Stimulated activated naive CD8-positive, alpha-beta T cell treated with anti-CD3 and anti-CD28 coated beads, Interleukin-15, Interleukin-2, amounts not matched to agents 100 ng/mL and 50 ng/mL, for 24 hours (primary cell): Measurements from ENCODE around the gene UTS2.

Experiments
- H3K27ac Mint-ChIP-seq: one replicate; pipeline ENCODE4 v1.8.0; 2021; ENCODE audit warnings: mild to moderate bottlenecking, mixed read lengths
- H3K27me3 Mint-ChIP-seq: one replicate; pipeline ENCODE4 v1.8.0; 2021; ENCODE audit warnings: mixed read lengths
- H3K36me3 Mint-ChIP-seq: one replicate; pipeline ENCODE4 v1.8.0; 2021; ENCODE audit warnings: low read depth, mixed read lengths
- H3K4me1 Mint-ChIP-seq: one replicate; pipeline ENCODE4 v1.8.0; 2021; ENCODE audit warnings: low read depth, mixed read lengths
- H3K4me3 Mint-ChIP-seq: one replicate; pipeline ENCODE4 v1.8.0; 2021; ENCODE audit warnings: mild to moderate bottlenecking, mixed read lengths
- H3K9me3 Mint-ChIP-seq: one replicate; pipeline ENCODE4 v1.8.0; 2021; ENCODE audit warnings: mixed read lengths

UTS2 gene

DNA sequence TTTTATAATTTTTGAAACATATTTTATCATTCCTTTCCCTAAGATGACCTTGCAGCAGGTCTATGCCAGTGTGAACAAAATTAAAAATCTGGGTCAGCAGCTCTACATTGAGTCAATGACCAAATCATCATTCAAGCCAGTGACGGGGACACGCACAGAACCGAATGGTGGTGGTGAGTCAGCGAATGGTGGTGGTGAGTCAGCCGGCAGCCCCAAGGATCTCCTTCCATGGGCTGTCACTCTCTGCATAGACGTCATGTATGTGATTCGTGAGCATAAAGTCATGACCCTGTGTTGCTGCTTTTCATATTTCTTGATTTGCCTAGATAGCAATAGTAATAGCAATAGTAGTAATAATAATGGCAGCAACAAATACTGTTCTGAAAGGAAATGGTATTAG lies 42.5 kb downstream of the UTS2 start:
- no peaks in the 10 kb centered on the region for H3K4me1 Mint-ChIP-seq
- peaks cover 15% of the 10 kb centered on the region for H3K9me3 Mint-ChIP-seq
- no peak overlapping the region for H3K4me3 Mint-ChIP-seq
- H3K36me3 Mint-ChIP-seq, result peaks cover 36% of the 10 kb centered on the region
- no peaks in the 10 kb centered on the region for H3K27me3 Mint-ChIP-seq
- no peak overlapping the region for H3K27ac Mint-ChIP-seq

DNA sequence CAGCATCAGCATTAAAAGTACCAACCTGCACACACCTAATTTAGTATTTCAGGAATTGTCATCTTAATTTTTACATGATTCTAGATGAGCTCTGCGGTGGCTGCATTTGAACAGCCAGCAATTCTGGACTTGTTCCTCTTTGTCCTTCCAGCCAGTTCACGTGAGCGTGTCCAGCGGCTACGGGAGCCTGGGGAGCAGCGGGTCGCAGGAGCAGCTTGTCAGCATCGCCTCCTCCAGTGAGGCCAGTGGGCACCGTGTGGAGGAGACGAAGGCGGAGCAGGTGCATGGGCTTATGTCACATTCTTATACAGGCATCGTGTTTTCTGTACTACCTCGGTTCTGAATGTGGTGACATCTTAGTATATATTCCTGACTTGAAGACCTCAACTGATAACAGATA lies 43.1 kb downstream of the UTS2 start:
- Mint-ChIP-seq H3K4me3 (no peak overlapping the region), H3K9me3 (peaks cover 15% of the 10 kb centered on the region), H3K4me1 (no peaks in the 10 kb centered on the region), H3K27me3 (no peaks in the 10 kb centered on the region), H3K27ac (no peak overlapping the region), H3K36me3 (peaks cover 38% of the 10 kb centered on the region)

GRCh38 chr1:7808253-7808844 lies 44.5 kb downstream of the UTS2 start:
- Mint-ChIP-seq H3K4me3 (no peak overlapping the region), H3K36me3 (peaks cover 32% of the 10 kb centered on the region), H3K4me1 (no peaks in the 10 kb centered on the region)

GRCh38 chr1:7805460-7805859 lies 47.4 kb downstream of the UTS2 start:
- Mint-ChIP-seq H3K4me3 (no peak overlapping the region), H3K27ac (no peak overlapping the region), H3K36me3 (peaks cover 11% of the 10 kb centered on the region), H3K27me3 (no peaks in the 10 kb centered on the region), H3K4me1 (no peaks in the 10 kb centered on the region), H3K9me3 (no peaks in the 10 kb centered on the region)

More at GRCh38 chr1:7808253-7808844, 44.5 kb downstream of the UTS2 start:
- Mint-ChIP-seq H3K27ac (no peak overlapping the region), H3K9me3 (peaks cover 6% of the 10 kb centered on the region), H3K27me3 (no peaks in the 10 kb centered on the region)
